HG03378 (cell line): Measurements from ENCODE around the gene CLMP.
"Not testable (repeated sequence)": the region's sequence is repeated elsewhere in the genome, so short reads cannot be mapped to it uniquely, and the experiment has no call there.

Experiments
- ATAC-seq: cut with Tn5 transposase; IDR thresholded peaks from one replicate; pipeline ENCODE4 v1.9.1; 2021; ENCODE audit warnings: mild to moderate bottlenecking, moderate library complexity; ENCODE audit not compliant: unreplicated experiment

The CLMP gene

GRCh38 chr11:123059041-123059920, 135.8 kb downstream of the CLMP start:
- not testable (repeated sequence) for ATAC-seq

- ATAC-seq, result no peak
Measured at GRCh38 chr11:123057661-123058305, 137.3 kb downstream of the CLMP start.

GRCh38 chr11:123056835-123057491, 138.1 kb downstream of the CLMP start:
- ATAC-seq, result no peak

- no peak for ATAC-seq
Measured at GRCh38 chr11:123055191-123055901, 139.7 kb downstream of the CLMP start.

GRCh38 chr11:123054301-123055065, 140.6 kb downstream of the CLMP start:
- peak; percentile 76 for ATAC-seq

- no peak for ATAC-seq
Measured at GRCh38 chr11:123052901-123053721, 141.9 kb downstream of the CLMP start.

GRCh38 chr11:123051634-123052033, 143.4 kb downstream of the CLMP start:
- ATAC-seq, result no peak

- ATAC-seq, result no peak
Measured at GRCh38 chr11:123051146-123051545, 143.9 kb downstream of the CLMP start.

GRCh38 chr11:123047947-123048293, 147.1 kb downstream of the CLMP start:
- no peak for ATAC-seq

- no peak for ATAC-seq
Measured at GRCh38 chr11:123047266-123047946, 147.6 kb downstream of the CLMP start.

GRCh38 chr11:123046473-123047259, 148.4 kb downstream of the CLMP start:
- ATAC-seq, result no peak

GRCh38 chr11:123045101-123045500, 149.9 kb downstream of the CLMP start:
- ATAC-seq, result no peak

GRCh38 chr11:123041185-123041584, 153.9 kb downstream of the CLMP start:
- no peak for ATAC-seq

GRCh38 chr11:123040111-123040432, 155.0 kb downstream of the CLMP start:
- no peak for ATAC-seq

- ATAC-seq, result no peak
Measured at GRCh38 chr11:123035831-123036230, 159.2 kb downstream of the CLMP start.

- no peak for ATAC-seq
Measured at GRCh38 chr11:123034597-123034996, 160.5 kb downstream of the CLMP start.

GRCh38 chr11:123033895-123034294, 161.2 kb downstream of the CLMP start:
- ATAC-seq, result no peak

GRCh38 chr11:123030517-123030916, 164.5 kb downstream of the CLMP start:
- no peak for ATAC-seq
